ENCODE measurements around the gene IDH3G.

- TF ChIP-seq GATA3 (IDR thresholded peaks at IDR 0.05; ENCODE audit: low read depth, low read length) (no peak), GATA2 (IDR thresholded peaks at IDR 0.05; ENCODE audit: low read depth, low read length) (no peak)
Observed at GRCh38 chrX:153802513-153803045, 8.4 kb upstream of the IDH3G start.
